Osteoblast (primary cell): ENCODE data around the gene IGFALS. TPM values are rescaled to one million over a fixed set of nuclear protein-coding genes. Genes with fewer than 3 reads are reported as not detected.
A peak's percentile ranks its signal among the peaks of the same experiment; 100 is the strongest.

ENCODE experiments used
- DNase-seq: peaks from one replicate; pipeline ENCODE4 v3.0.0; 2011; ENCODE audit warnings: low spot score, mixed read lengths; ENCODE audit not compliant: insufficient read length; ENCODE audit errors: missing footprints
- H2AFZ ChIP-seq: 2 replicates; pipeline ENCODE4 v1.6.0; 2011; ENCODE audit warnings: mild to moderate bottlenecking, low read length
- H3K27ac ChIP-seq: 2 replicates; pipeline ENCODE4 v1.5.1; 2011; ENCODE audit warnings: mild to moderate bottlenecking, low read depth, low read length, moderate library complexity
- H3K27me3 ChIP-seq: 2 replicates; pipeline ENCODE4 v1.6.0; 2012; ENCODE audit warnings: mild to moderate bottlenecking, control low read depth, inconsistent platforms, low read length, moderate library complexity; ENCODE audit not compliant: insufficient read depth
- H3K36me3 ChIP-seq: 2 replicates; pipeline ENCODE4 v1.5.1; 2011; ENCODE audit warnings: mild to moderate bottlenecking, low read length, control low read depth, moderate library complexity; ENCODE audit not compliant: insufficient read depth
- H3K4me1 ChIP-seq: 2 replicates; pipeline ENCODE4 v1.5.1; 2011; ENCODE audit warnings: mild to moderate bottlenecking, low read length, control low read depth, moderate library complexity; ENCODE audit not compliant: insufficient read depth
- H3K4me2 ChIP-seq: 2 replicates; pipeline ENCODE4 v1.6.0; 2011; ENCODE audit warnings: mild to moderate bottlenecking, low read length; ENCODE audit not compliant: insufficient read depth
- H3K4me3 ChIP-seq: fragments of 200-600 bp; sonication (generic); 3 replicates; pipeline ENCODE4 v1.5.1; 2012; ENCODE audit warnings: mild to moderate bottlenecking, low read length, inconsistent platforms; ENCODE audit not compliant: insufficient read depth
- H3K79me2 ChIP-seq: 2 replicates; pipeline ENCODE4 v1.6.0; 2012; ENCODE audit warnings: mild to moderate bottlenecking, low read length, control low read depth, inconsistent platforms; ENCODE audit not compliant: insufficient read depth
- H3K9me3 ChIP-seq: 2 replicates; pipeline ENCODE4 v1.5.1; 2011; ENCODE audit warnings: low read depth, low read length, control low read depth
- H4K20me1 ChIP-seq: 2 replicates; pipeline ENCODE4 v1.6.0; 2012; ENCODE audit warnings: mild to moderate bottlenecking, low read length, control low read depth; ENCODE audit not compliant: insufficient read depth
- total RNA-seq: library from RNA; depleted of rRNA; stranded (reverse); fragments of >200 nt; gene quantifications from 2 replicates; pipeline ENCODE4 v1.2.3, GENCODE V29; 2012
- TF ChIP-seq, protein P1 (sequence below): IDR thresholded peaks from 2 replicates; pipeline ENCODE4 v1.5.1; 2011; ENCODE audit warnings: mild to moderate bottlenecking, low read depth, low read length, moderate library complexity; ENCODE audit errors: extremely low read depth

The IGFALS gene
- total RNA-seq: not detected in 2 replicates

DNA sequence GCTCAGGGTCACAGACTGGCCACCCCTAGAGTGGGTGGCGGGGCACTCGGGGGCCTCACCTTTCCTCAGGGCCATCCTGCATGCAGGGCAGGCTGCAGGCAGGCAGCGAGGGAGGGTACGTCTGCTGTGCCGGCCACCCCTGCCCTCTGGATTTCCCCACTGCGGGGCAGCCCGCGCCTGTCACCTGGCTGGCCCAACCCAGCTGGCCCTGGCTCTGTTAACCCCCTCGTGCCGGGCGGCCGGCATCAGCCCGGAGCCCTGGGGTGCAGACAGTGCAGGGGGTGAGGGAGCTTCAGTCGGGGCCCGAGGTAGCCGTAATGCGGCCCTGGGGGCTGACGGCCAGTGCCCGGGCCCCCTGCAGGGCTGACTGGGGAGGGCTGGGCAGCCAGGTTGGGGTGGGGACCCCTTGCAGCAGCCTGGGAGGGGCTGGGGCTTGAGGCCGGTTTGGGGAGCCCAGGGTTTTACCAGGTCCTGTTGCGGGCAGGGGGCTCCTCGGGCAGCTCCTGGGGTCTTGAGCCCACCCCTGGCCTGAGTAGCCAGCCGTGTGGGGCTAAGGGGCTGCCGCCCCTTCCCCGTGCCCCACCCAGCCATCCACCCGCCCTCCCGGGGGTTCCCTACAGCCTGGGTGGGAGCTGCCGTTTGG lies at the start of gene IGFALS:
TSS of gene IGFALS (minus strand) at position 128 of the 643 bp plus-strand sequence. CDS start at position 75, 53 bp downstream.
- peak; percentile 85 for DNase-seq
- H3K36me3 ChIP-seq: no peaks in the 10 kb centered on the region

DNA sequence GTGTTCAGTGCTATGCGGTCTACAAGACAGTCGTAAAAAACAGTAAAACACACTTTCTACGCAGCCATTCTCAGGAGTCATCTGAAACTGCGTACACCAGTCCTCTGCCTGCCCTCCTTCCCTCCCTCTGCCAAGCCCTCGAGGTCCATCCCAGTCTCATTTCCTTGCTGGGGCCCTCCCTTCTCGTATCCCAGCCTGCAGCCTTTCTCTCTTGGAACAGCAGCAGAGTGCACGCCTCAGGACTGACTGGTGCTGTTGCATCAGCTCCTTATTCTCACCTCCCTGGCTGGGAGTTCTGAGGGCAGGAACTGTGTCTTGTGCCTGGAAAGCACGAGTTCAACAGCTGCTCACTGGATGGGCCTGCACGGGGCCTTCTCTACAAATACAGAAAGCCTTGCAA lies 46.0 kb upstream of the IGFALS start:
- no peak overlapping the region for H3K27ac ChIP-seq
- DNase-seq: no peak
- no peaks in the 10 kb centered on the region for H3K27me3 ChIP-seq
- H3K4me1 ChIP-seq: no peaks in the 10 kb centered on the region
- TF ChIP-seq, protein P1, sequence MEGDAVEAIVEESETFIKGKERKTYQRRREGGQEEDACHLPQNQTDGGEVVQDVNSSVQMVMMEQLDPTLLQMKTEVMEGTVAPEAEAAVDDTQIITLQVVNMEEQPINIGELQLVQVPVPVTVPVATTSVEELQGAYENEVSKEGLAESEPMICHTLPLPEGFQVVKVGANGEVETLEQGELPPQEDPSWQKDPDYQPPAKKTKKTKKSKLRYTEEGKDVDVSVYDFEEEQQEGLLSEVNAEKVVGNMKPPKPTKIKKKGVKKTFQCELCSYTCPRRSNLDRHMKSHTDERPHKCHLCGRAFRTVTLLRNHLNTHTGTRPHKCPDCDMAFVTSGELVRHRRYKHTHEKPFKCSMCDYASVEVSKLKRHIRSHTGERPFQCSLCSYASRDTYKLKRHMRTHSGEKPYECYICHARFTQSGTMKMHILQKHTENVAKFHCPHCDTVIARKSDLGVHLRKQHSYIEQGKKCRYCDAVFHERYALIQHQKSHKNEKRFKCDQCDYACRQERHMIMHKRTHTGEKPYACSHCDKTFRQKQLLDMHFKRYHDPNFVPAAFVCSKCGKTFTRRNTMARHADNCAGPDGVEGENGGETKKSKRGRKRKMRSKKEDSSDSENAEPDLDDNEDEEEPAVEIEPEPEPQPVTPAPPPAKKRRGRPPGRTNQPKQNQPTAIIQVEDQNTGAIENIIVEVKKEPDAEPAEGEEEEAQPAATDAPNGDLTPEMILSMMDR: no peak
- peak overlapping the region; percentile 6 for H2AFZ ChIP-seq
- H3K79me2 ChIP-seq: no peaks in the 10 kb centered on the region
- H3K4me2 ChIP-seq: no peak overlapping the region
- H3K9me3 ChIP-seq: no peaks in the 10 kb centered on the region
- no peaks in the 10 kb centered on the region for H3K36me3 ChIP-seq
- no peak overlapping the region for H3K4me3 ChIP-seq
- H4K20me1 ChIP-seq: no peaks in the 10 kb centered on the region

More for the DNA sequence above, at the start of gene IGFALS:
- H3K4me3 ChIP-seq: no peak within 1 kb of the TSS
- H4K20me1 ChIP-seq: no peaks in the 10 kb centered on the region
- no peaks in the 10 kb centered on the region for H3K4me1 ChIP-seq
- no peak within 1 kb of the TSS for H3K4me2 ChIP-seq
- no peaks in the 10 kb centered on the region for H3K79me2 ChIP-seq
- H2AFZ ChIP-seq: no peak within 1 kb of the TSS
- H3K9me3 ChIP-seq: no peaks in the 10 kb centered on the region
- TF ChIP-seq, protein P1: no peak
- H3K27me3 ChIP-seq: no peaks in the 10 kb centered on the region
- no peak within 1 kb of the TSS for H3K27ac ChIP-seq

DNA sequence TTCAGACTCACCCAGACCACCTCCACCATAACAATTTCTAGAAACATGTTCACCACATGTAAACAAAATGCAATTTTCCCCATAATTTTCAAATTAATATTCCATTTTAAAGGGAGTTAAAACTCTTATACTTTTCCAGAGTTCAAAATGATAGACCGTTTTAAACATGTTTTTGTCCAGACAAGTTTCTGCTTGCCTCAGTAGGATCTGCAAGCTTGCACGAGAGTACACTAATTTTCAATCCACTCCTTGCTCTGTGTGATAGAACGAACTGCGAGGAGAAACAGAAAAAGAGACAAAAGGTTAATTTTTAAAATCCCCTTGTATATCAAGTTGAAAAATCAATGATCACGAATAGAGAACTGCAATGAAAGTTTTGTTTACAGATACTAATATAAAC lies 40.6 kb upstream of the IGFALS start:
- H3K36me3 ChIP-seq: no peaks in the 10 kb centered on the region
- no peak overlapping the region for H3K4me3 ChIP-seq
- TF ChIP-seq, protein P1: no peak
- H3K4me1 ChIP-seq: peaks cover 3% of the 10 kb centered on the region
- peaks cover 7% of the 10 kb centered on the region for H4K20me1 ChIP-seq
- peaks cover 11% of the 10 kb centered on the region for H3K79me2 ChIP-seq
- H3K4me2 ChIP-seq: no peak overlapping the region
- no peaks in the 10 kb centered on the region for H3K27me3 ChIP-seq
- H2AFZ ChIP-seq: no peak overlapping the region
- H3K27ac ChIP-seq: no peak overlapping the region
- no peak for DNase-seq
- H3K9me3 ChIP-seq: no peaks in the 10 kb centered on the region

DNA sequence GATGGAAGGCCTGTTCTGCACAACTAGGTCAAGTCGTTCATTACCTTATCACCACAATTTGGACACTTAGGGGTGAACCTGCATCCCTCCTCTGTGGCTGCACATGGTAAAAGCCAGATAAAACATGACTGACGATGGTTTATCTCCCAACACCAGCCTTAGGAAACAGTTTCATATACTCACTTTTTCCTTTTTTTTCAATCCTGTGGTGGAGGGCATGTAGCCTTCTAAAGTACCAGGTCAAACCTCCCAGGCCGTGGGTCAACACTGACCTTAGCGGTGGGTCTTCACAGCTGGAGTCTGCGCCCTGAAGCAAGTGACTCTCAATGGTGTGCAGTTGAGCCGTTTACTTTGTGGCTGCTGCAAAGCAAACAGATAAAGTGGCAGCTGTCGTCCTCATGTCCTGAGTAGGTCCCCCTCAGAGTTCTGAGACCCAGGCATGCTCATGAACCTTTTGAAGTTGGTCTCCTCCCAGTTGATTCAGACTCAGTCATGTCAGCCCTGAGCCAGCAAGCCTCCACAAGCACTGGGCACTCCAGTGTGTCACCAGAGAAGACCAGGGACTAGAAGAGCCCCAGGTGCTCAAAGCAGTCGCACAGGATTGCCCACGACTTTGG lies 39.4 kb upstream of the IGFALS start:
- DNase-seq: no peak
- H2AFZ ChIP-seq: no peak overlapping the region
- no peaks in the 10 kb centered on the region for H3K36me3 ChIP-seq
- H3K79me2 ChIP-seq: peaks cover 22% of the 10 kb centered on the region
- H3K27ac ChIP-seq: no peak overlapping the region
- peaks cover 14% of the 10 kb centered on the region for H3K4me1 ChIP-seq
- TF ChIP-seq, protein P1: no peak
- H3K9me3 ChIP-seq: no peaks in the 10 kb centered on the region
- H3K4me2 ChIP-seq: no peak overlapping the region
- peaks cover 7% of the 10 kb centered on the region for H4K20me1 ChIP-seq
- H3K27me3 ChIP-seq: no peaks in the 10 kb centered on the region
- H3K4me3 ChIP-seq: no peak overlapping the region
